ENCODE measurements around the gene SERPINB10.

The SERPINB10 gene

DNA sequence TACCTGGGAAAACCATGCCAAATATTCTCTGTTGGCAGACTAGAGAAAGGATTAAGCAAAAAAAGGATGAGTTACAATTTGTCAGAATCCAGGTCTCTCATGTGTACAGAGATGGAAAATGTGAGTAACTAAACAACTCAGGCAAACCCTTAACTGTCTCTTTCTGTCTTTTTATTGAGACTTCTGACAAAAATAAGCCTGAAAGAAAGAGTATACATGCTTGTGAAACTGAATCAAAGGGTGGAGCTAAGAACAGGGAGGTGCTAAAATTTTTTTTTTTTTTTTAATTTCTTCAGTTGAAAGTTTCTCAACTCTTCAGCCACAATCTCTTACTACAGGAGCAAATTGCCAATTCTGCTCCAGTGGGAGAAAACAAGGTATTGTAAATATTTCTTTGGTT is at the start of gene SERPINB10:
SERPINB10 (plus strand) TSS at position 295 of the 400 bp plus-strand sequence. CDS start 7,553 bp downstream, outside the sequence.
- no peak for DNase-seq

GRCh38 chr18:63858456-63858855 is 49.3 kb upstream of the SERPINB10 start:
- no peak for DNase-seq

DNA sequence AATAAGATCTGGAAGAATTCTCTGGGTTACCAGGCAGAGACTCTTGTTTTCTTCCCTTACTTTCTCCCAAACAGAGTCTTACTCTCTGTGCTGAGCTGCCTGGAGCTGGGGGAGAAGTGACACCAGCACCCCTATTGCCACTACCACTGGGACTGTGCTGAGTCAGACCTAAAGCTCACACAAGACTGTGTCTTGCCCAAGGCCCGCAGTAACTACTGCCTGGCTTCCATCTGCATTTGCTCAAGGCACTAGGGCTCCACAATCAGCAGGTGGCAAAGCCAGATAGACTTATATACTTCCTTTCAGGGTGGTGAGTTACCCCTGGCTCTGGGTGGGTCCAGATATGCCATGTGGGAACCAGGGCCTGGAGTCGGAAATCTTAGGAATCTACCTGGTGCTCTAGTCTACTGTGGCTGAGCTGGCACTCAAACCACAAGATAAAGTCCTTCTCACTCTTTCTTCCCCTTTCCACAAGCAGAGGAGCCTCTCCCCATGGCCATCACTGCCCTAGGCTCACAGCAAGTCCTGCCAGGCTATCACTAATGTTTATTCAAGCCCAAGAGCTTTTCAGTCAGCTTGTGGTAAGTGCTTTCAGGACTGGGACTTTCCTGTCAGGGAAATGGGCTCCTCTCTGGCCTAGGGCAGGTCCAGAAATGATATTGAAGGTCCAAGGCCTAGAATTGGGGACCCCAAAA is 47.8 kb upstream of the SERPINB10 start:
- DNase-seq, result no peak

DNA sequence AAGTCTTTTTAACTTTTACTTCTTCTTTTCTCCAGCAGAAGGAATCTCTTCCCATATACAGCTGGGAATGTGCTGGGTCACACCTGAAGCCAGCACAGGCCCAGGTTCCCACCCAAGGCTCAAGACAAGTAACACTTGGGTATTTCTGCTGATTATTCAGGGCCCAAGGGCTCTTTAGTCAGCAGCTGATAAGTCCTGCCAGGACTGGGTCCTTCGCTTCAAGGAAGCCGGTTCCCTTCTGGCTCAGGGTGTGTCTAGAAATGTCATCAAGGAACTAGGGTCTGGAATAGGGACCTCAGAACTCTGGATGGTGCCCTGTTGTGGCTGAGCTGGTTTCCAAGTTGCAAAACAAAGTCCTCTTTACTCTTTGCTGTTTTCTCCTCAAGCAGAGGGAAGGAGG is 47.2 kb upstream of the SERPINB10 start:
- DNase-seq, result no peak

- DNase-seq, result no peak
Observed at GRCh38 chr18:63867368-63868125, 40.2 kb upstream of the SERPINB10 start.

GRCh38 chr18:63868546-63868945 is 39.2 kb upstream of the SERPINB10 start:
- DNase-seq, result no peak

GRCh38 chr18:63869374-63869773 is 38.4 kb upstream of the SERPINB10 start:
- peak; percentile 94 for DNase-seq

DNA sequence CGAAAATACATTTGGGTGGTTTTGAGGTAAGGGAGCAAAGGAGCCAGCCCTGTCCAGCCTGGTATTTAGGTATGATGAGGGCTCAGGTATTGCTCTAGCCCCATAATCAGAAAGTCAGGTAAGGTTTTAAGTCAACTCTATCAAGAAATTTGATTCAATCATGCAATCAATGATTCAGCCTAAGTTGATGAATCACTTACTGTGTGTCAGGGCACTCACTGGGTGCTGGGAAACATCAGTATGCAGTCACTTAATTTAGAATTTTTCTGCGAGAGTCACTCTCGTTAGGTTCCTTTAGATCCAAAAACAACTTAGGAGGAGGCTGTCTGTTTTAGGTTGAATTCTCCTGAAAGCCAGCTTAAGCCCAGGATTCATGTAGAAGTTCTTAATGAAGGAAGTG is 37.9 kb upstream of the SERPINB10 start:
- DNase-seq, result peak; percentile 61

DNA sequence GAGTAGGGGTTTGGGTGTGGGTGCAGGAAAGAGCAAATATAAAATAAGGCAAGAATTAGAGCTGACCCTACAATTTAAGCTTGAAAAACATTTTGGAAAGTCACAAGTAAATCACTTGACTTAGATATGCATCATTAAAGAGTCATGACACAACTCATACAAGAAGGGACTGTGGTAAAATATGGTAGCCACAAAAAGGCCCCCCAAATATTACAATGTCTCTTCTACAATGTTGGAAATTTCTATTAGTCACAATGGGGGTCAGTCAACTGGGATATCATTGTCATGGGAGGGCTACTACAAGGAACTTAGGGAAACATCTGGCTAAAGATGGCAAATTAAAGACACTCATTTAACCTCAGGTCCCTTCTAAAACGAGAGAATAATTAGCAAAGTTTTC is 35.9 kb upstream of the SERPINB10 start:
- no peak for DNase-seq

- DNase-seq, result no peak
Observed at GRCh38 chr18:63872586-63872985, 35.2 kb upstream of the SERPINB10 start.

- peak; percentile 59 for DNase-seq
Observed at GRCh38 chr18:63878343-63878742, 29.4 kb upstream of the SERPINB10 start.

DNA sequence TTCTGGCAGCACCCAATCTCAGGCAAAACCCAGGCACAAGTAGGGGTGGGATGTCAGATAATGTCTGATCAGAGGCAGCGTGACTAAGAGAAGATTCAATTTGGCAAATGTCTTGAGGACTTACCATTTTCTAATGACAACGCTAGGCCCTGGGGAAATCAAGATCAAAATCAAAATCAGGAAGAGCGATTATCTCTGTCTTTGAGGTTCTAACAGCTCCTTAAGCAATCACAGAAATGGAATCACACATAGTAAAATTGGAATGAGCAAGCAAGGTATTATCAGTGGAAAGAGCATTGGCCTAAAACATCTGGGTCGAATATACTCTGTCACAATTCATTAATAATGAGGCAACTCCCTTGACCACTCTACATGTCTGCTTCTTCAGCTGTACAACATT is 28.8 kb upstream of the SERPINB10 start:
- DNase-seq, result no peak

- DNase-seq, result peak; percentile 14
Observed at GRCh38 chr18:63879709-63880108, 28.0 kb upstream of the SERPINB10 start.

DNA sequence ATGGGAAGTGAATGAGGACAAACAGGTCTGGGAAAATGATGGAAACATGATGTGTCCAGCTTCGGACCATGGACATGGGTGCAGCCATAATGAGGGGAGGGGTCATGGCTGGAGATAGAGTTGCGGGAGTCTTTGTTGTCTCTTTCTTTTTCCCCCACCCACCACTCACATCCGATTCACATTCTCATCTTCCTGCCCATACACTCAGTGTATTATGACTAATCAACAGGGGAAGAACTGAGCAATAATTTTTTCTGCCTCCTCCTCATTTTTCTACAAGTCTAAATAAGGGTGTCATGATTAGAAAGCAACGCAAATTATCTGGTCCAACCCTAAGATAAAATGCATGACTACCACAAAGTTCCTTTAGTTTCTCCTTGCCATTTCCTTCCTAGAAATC is 25.9 kb upstream of the SERPINB10 start:
- peak; percentile 68 for DNase-seq

- DNase-seq, result peak; percentile 94
Observed at GRCh38 chr18:63882333-63883141, 25.2 kb upstream of the SERPINB10 start.

- no peak for DNase-seq
Observed at GRCh38 chr18:63883617-63884016, 24.1 kb upstream of the SERPINB10 start.

DNA sequence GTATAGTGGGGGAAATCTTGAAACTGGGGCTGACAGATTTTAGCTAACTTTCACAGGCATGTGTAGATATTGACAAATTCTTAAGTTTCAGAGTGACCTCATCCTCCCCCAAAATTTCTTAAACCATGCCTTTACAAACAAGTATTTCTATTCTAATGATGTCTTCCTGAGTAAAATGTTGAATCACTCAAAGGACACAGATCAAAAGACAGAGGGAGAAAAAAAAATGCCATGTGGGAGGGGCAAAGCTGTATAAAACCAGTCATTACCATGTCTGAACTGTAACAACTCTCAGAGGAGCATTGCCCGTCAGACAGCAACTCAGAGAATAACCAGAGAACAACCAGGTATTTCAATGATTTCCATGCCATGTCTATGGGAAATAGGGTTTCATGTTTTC is 20.3 kb upstream of the SERPINB10 start, which contains the start of gene SERPINB2:
SERPINB2 (plus strand) TSS at position 282 of the 400 bp plus-strand sequence. CDS start 3,740 bp downstream, outside the sequence.
- DNase-seq, result peak; percentile 47

DNA sequence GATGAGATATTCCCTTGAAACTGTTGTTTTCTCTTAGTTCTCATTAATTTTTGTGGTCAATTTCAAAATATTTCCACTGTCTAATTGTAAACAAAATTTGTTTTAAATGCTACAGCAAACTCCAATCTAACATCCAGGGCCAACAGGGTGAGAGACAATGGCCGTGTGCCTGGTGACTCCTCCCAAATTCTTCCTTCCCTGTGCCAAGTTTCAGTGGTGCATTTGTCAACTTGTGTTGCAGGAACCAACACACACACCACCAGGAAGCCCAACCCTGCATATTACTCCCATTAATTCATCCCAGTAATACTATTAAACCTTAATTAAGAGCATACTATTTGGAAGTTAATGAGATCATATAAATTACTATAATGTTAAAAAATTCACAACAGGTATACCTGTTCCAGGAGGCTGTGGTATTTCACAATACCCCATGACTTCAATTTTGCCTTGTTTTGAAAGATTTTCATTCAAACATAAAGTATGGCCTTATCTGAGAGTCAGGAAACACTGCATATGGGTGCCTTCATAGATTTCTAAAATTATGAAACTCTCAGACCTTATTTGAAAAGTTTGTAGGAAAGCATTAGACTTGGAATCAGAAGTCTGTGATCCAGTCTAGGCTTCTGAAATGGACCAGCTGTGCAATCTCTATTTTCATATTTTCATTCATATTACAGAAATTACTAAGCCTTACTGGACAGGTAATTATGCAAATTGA is 19.1 kb upstream of the SERPINB10 start:
- no peak for DNase-seq

DNA sequence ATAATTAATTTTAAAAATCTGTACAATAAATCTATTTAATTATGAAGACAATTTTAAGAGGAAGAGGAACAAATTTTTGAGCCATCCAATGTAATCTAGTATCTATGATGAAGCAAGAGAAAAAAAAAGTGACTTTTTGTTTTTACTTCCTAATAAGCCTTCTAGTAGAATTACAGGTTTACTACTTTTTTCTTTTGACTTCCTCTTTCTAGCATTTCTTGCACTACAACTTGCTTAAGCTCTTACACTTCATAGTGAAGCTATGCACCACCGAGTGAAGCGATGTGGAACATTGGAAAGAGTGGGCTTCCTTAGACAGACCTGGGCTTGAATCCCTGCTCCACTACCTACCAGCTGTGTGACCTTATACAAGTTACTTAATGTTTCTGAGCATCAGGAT is 18.1 kb upstream of the SERPINB10 start:
- no peak for DNase-seq

- DNase-seq, result no peak
Observed at GRCh38 chr18:63890237-63890949, 17.4 kb upstream of the SERPINB10 start.

DNA sequence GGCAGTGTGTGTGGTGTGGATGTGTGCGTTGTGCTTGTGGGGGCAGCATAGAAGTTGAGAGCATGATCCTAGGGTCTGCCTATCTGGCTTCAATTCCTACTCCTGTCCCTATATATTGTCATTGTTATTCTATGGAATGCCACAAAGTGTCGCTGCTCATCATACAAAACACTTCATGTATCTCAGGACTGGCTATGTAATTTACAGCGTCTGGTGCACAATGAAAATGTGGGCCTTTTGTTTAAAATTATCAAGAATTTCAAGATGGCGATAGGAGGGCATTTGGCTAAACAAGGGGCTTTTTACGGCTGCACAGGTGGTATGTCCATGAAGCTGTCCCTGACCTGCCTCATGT is 16.8 kb upstream of the SERPINB10 start:
- DNase-seq, result peak; percentile 34

- DNase-seq, result no peak
Observed at GRCh38 chr18:63892566-63892965, 15.2 kb upstream of the SERPINB10 start.
